GM23338 (cell line): Measurements from ENCODE around the gene VCL. TPM values are rescaled to one million over a fixed set of nuclear protein-coding genes. Genes with fewer than 3 reads are reported as not detected.

Experiments used
- ATAC-seq: fragments of 200-7000 bp; cut with Tn5 transposase; 3 replicates; pipeline ENCODE4 v1.9.1; 2020
- DNase-seq: peaks from one replicate; pipeline ENCODE4 v3.0.0-alpha.2; 2015; ENCODE audit warnings: low spot score
- H2AFZ ChIP-seq: fragments of 200-600 bp; sonication (generic); 2 replicates; pipeline ENCODE4 v1.8.0; 2016; ENCODE audit warnings: antibody characterized with exemption, mild to moderate bottlenecking, moderate library complexity
- H3F3A ChIP-seq: fragments of 200-600 bp; sonication (generic); replicated peaks from 2 replicates; pipeline ENCODE4 v1.8.0; 2017; ENCODE audit warnings: antibody characterized with exemption, mixed run types, low read depth
- H3K27ac ChIP-seq: fragments of 200-600 bp; sonication (generic); 2 replicates; pipeline ENCODE4 v1.6.1; 2016; ENCODE audit warnings: low read depth
- H3K27me3 ChIP-seq: fragments of 200-600 bp; sonication (generic); 2 replicates; pipeline ENCODE4 v1.8.0; 2016; ENCODE audit warnings: mild to moderate bottlenecking, mixed run types, moderate library complexity; ENCODE audit not compliant: insufficient read depth
- H3K36me3 ChIP-seq: fragments of 200-600 bp; sonication (generic); 2 replicates; pipeline ENCODE4 v1.8.0; 2016; ENCODE audit warnings: mild to moderate bottlenecking; ENCODE audit not compliant: insufficient read depth
- H3K4me1 ChIP-seq: fragments of 200-600 bp; sonication (generic); 2 replicates; pipeline ENCODE4 v1.8.0; 2016; ENCODE audit warnings: mild to moderate bottlenecking, moderate library complexity; ENCODE audit not compliant: insufficient read depth
- H3K4me2 ChIP-seq: fragments of 200-600 bp; sonication (generic); 2 replicates; pipeline ENCODE4 v1.7.1; 2017; ENCODE audit warnings: mixed run types
- H3K4me3 ChIP-seq: fragments of 200-600 bp; sonication (generic); 2 replicates; pipeline ENCODE4 v1.6.1; 2016; ENCODE audit warnings: mixed run types
- H3K79me2 ChIP-seq: fragments of 200-600 bp; sonication (generic); replicated peaks from 2 replicates; pipeline ENCODE4 v1.8.0; 2017; ENCODE audit warnings: mild to moderate bottlenecking; ENCODE audit not compliant: insufficient read depth
- H3K9me2 ChIP-seq: fragments of 200-600 bp; sonication (generic); 2 replicates; pipeline ENCODE4 v1.8.0; 2017; ENCODE audit not compliant: insufficient read depth
- H4K20me1 ChIP-seq: fragments of 200-600 bp; sonication (generic); replicated peaks from 2 replicates; pipeline ENCODE4 v1.8.0; 2017; ENCODE audit warnings: mild to moderate bottlenecking; ENCODE audit not compliant: insufficient read depth
- H3K27ac Mint-ChIP-seq: 2 replicates; pipeline ENCODE4 v1.8.0; 2020; ENCODE audit warnings: inconsistent platforms, mild to moderate bottlenecking, moderate library complexity, mixed read lengths
- H3K27me3 Mint-ChIP-seq: 3 replicates; pipeline ENCODE4 v1.8.0; 2022; ENCODE audit warnings: low read depth, mild to moderate bottlenecking, moderate library complexity, mixed read lengths, inconsistent platforms; ENCODE audit not compliant: insufficient read depth, poor library complexity
- H3K36me3 Mint-ChIP-seq: 3 replicates; pipeline ENCODE4 v1.8.0; 2021; ENCODE audit warnings: low read depth, mild to moderate bottlenecking, inconsistent platforms, moderate library complexity, mixed read lengths
- H3K4me1 Mint-ChIP-seq: 3 replicates; pipeline ENCODE4 v1.8.0; 2020; ENCODE audit warnings: mild to moderate bottlenecking, inconsistent platforms, mixed read lengths
- H3K4me3 Mint-ChIP-seq: 3 replicates; pipeline ENCODE4 v1.8.0; 2021; ENCODE audit warnings: moderate library complexity, mild to moderate bottlenecking, inconsistent platforms, mixed read lengths
- H3K9me3 Mint-ChIP-seq: 3 replicates; pipeline ENCODE4 v1.8.0; 2020; ENCODE audit warnings: moderate library complexity, mild to moderate bottlenecking, inconsistent platforms, mixed read lengths
- CTCF ChIP-seq, 2 experiments: fragments of 200-600 bp in 1 of 2; sonication (generic) in 1 of 2; conservative IDR thresholded peaks; 2 replicates each; pipeline versions ENCODE4 v1.5.1 to v1.6.1; 2016 to 2017; ENCODE audit warnings: antibody characterized with exemption in 2 of 2, low read depth in 2 of 2, mild to moderate bottlenecking in 2 of 2, moderate library complexity in 1 of 2
- NANOG ChIP-seq: IDR thresholded peaks from 2 replicates; pipeline ENCODE4 v1.6.1; 2016; ENCODE audit warnings: antibody characterized with exemption, borderline replicate concordance
- POLR2AphosphoS5 ChIP-seq: IDR thresholded peaks from 2 replicates; pipeline ENCODE4 v1.6.1; 2016; ENCODE audit warnings: antibody characterized with exemption, low read depth
- REST ChIP-seq: IDR thresholded peaks from one replicate; pipeline ENCODE4 v1.6.1; 2018; ENCODE audit warnings: antibody characterized with exemption; ENCODE audit not compliant: unreplicated experiment
- ZNF114 ChIP-seq: fragments of 250-450 bp; sonication (Bioruptor Pico); IDR thresholded peaks from 2 replicates; pipeline ENCODE4 v1.5.0; 2020; ENCODE audit warnings: mild to moderate bottlenecking, moderate library complexity
- polyA plus RNA-seq: library from polyadenylated mRNA; unstranded; fragments of >200 nt; fragmentation: Nextera tagmentation; extraction: Ambion mirVana; gene quantifications from 2 replicates; pipeline ENCODE4 v1.2.1, GENCODE V29; 2016
- total RNA-seq: library from RNA; depleted of rRNA; stranded (reverse); fragments of >200 nt; shearing (Covaris generic); gene quantifications from 2 replicates; pipeline ENCODE4 v1.2.3, GENCODE V29; 2014

The VCL gene
- total and polyA plus RNA-seq, 2 experiments from 2014 or later: 60.7 to 254 TPM

GRCh38 chr10:74058658-74059057 is 60.7 kb downstream of the VCL start:
- Histone ChIP-seq H3K4me2 (no peak overlapping the region), H3K4me3 (no peak overlapping the region), H3K79me2 (peaks cover 100% of the 10 kb centered on the region), H3F3A (no peaks in the 10 kb centered on the region; the same call in 1 of the 2 replicates), H3K36me3 (0 out of 2 replicates have a peak, but pooled peaks cover 7% of the 10 kb centered on the region), H4K20me1 (peaks cover 32% of the 10 kb centered on the region), H3K9me2 (no peaks in the 10 kb centered on the region), H2AFZ (no peak overlapping the region), H3K27ac (peak overlapping the region; percentile 63), H3K4me1 (peaks cover 8% of the 10 kb centered on the region; the same call in 1 of the 2 replicates), H3K27me3 (no peaks in the 10 kb centered on the region)
- peaks cover 6% of the 10 kb centered on the region for H3K27me3 Mint-ChIP-seq
- DNase-seq (no peak), ATAC-seq (peak; percentile 29; the same call in 2 of the 3 replicates)
- TF ChIP-seq CTCF (conservative IDR thresholded peaks at IDR 0.05; ENCODE audit: low read depth in 2 of 2) (peak in 1 of 2 experiments; percentile 48; a peak in 2 of 4 replicates), ZNF114 (CRISPR knock-in tag) (no peak), REST (no peak)
- H3K4me3 Mint-ChIP-seq: no peak overlapping the region
- no peak overlapping the region for H3K27ac Mint-ChIP-seq
- peaks cover 5% of the 10 kb centered on the region; the same call in 2 of the 3 replicates for H3K9me3 Mint-ChIP-seq
- H3K4me1 Mint-ChIP-seq: peaks cover 4% of the 10 kb centered on the region; the same call in 2 of the 3 replicates
- peaks cover 27% of the 10 kb centered on the region for H3K36me3 Mint-ChIP-seq

GRCh38 chr10:74061104-74061503 is 63.2 kb downstream of the VCL start:
- H3K79me2 ChIP-seq: peaks cover 83% of the 10 kb centered on the region
- H3K4me3 Mint-ChIP-seq: no peak overlapping the region
- DNase-seq: no peak
- H3F3A ChIP-seq: peaks cover 4% of the 10 kb centered on the region; the same call in 1 of the 2 replicates
- H3K27ac Mint-ChIP-seq: no peak overlapping the region
- H3K36me3 ChIP-seq: 0 out of 2 replicates have a peak, but pooled peaks cover 7% of the 10 kb centered on the region
- no peak overlapping the region for H2AFZ ChIP-seq
- H3K4me2 ChIP-seq: no peak overlapping the region
- H3K36me3 Mint-ChIP-seq: peaks cover 41% of the 10 kb centered on the region
- peaks cover 2% of the 10 kb centered on the region; the same call in 1 of the 2 replicates for H3K4me1 ChIP-seq
- no peak for ATAC-seq
- H3K27ac ChIP-seq: no peak overlapping the region
- H4K20me1 ChIP-seq: peaks cover 19% of the 10 kb centered on the region
- H3K9me3 Mint-ChIP-seq: peaks cover 5% of the 10 kb centered on the region; the same call in 2 of the 3 replicates
- no peaks in the 10 kb centered on the region for H3K27me3 ChIP-seq
- peaks cover 8% of the 10 kb centered on the region for H3K27me3 Mint-ChIP-seq
- peaks cover 8% of the 10 kb centered on the region; the same call in 2 of the 3 replicates for H3K4me1 Mint-ChIP-seq
- H3K4me3 ChIP-seq: no peak overlapping the region
- H3K9me2 ChIP-seq: no peaks in the 10 kb centered on the region
- TF ChIP-seq REST (no peak), NANOG (no peak), POLR2AphosphoS5 (no peak)
